DOHH2 (cell line): ENCODE measurements around the gene ZNF282.

ENCODE experiments used
- CTCF ChIP-seq: fragments of 200-600 bp; sonication (generic); IDR thresholded peaks from one replicate; pipeline ENCODE4 v1.5.1; 2014; ENCODE audit warnings: antibody characterized with exemption, mild to moderate bottlenecking, low read depth, low read length; ENCODE audit not compliant: poor library complexity, severe bottlenecking
- EZH2phosphoT487 ChIP-seq: fragments of 200-600 bp; sonication (generic); IDR thresholded peaks from 2 replicates; pipeline ENCODE4 v1.6.1; 2017; ENCODE audit warnings: borderline replicate concordance, mild to moderate bottlenecking, antibody characterized with exemption, low read length, moderate library complexity, mixed read lengths

GRCh38 chr7:149191851-149192250, 3.5 kb upstream of the ZNF282 start:
- TF ChIP-seq CTCF = no peak
- no peak for TF ChIP-seq EZH2phosphoT487
